ENCODE results near the gene CCR6.

The CCR6 gene

DNA sequence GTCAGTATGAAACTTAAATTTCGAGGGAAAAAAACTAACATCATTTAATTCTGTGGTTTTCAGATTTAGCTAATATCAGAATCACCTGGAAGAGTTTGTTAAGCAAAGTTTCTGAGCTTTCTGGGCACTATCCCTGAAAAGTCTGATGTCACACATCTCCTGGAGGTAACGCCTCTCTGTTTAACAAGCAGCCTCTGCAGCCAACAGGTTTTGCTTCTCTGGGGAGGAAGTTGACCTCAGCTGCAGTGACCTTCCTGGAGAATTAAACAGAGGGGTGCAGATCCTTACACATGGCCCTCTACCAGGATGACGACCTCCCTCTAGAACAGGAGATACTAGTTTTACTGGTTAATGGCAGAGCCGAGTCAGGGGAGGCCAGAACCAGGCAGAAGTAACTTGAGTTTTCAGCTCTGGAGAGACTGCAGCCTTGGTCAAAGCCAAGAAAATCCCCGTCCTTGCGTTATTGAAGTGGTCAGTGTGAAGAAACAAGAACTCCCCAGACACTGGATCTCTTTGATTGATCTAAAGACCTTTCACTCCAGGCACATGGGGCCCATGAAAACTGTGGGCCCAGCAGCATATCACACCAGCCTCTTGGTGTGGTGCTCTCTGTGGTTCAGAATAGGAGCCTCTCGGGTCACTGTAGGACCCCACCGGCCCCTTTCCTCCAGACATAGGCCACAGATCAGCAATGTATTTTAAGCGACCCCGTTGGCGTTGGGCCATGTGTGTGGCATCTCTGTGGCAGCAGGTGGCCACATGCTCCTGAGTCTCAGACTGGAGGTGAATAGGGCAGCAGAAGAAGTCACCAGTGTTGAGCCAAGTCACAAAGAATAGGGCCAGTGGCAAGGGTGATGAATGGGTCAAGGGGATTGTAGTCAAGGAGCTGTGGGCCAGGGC lies 33.4 kb upstream of the CCR6 start:
- DNase-seq (ENCODE audit: extremely low spot score) = no peak
- TF ChIP-seq, protein P1, sequence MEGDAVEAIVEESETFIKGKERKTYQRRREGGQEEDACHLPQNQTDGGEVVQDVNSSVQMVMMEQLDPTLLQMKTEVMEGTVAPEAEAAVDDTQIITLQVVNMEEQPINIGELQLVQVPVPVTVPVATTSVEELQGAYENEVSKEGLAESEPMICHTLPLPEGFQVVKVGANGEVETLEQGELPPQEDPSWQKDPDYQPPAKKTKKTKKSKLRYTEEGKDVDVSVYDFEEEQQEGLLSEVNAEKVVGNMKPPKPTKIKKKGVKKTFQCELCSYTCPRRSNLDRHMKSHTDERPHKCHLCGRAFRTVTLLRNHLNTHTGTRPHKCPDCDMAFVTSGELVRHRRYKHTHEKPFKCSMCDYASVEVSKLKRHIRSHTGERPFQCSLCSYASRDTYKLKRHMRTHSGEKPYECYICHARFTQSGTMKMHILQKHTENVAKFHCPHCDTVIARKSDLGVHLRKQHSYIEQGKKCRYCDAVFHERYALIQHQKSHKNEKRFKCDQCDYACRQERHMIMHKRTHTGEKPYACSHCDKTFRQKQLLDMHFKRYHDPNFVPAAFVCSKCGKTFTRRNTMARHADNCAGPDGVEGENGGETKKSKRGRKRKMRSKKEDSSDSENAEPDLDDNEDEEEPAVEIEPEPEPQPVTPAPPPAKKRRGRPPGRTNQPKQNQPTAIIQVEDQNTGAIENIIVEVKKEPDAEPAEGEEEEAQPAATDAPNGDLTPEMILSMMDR (IDR thresholded peaks at IDR 0.05; ENCODE audit: control extremely low read depth, extremely low read depth, low read depth, missing control alignments) = no peak
- POLR2A ChIA-PET = no interaction called here

DNA sequence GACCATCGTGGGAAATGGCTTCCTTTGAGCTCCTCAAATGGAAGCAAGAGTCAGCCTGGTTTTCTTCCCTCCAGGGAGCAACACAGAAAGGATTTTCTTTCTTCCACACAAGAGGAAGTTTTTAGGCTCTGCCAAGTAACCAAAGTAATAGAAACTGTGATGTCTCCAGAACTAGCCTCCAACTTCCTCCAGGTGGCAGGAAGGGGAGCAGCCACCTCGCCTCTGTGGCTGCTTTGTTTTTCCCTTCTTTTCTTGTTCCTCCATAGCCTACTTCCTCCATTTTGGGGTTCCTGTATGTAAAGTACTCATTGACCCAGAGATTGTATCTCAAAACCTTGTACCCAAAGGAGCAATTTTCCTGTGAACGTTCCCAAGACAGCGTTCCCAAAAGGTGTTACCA lies 32.7 kb upstream of the CCR6 start:
- DNase-seq (ENCODE audit: extremely low spot score) = no peak
- POLR2A ChIA-PET = no interaction called here

More for the DNA sequence above, 33.4 kb upstream of the CCR6 start:
- CTCF ChIA-PET = interaction anchor here (1.0 to 3.9 kb wide), 5 partner anchors 18 to 52 kb away, joined by 3 to 15 read pairs (median 7); partner anchors contain the start of gene CCR6

DNA sequence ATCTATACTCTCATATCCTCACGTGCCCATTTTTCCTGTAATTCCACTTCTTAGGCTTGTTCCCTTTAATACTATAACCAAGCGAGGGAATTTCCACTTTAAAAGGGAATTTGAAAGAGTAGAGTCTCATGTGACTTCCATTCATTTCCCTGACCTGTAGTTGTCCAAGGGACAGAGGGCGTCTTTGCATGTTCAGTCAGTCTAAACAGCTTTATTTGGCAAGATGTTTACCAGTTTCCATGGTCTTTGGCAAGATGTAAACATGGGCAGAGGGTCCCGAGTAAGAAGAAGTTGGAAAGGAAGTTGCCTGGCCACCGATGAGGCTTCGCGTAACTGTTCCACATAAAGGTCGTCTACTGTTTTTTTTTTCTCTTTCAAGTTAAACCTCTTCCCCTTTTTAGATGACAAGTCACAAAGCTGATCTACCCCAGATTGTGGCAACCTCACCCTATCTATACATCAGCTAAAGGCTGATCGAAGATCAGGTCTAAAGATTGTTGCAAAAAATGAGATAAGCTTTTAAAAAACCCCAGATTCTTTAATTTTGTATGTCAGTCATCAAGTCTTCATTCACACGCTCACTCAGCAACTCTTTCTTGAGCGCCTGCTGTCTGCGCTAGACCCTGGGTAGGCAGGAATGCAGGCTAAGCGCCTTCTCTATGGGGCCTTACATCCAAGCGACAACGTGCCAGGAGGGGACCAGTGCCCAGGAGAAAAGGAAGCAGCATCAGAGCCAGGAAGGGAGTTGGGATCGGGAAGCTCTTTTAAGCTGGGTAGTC lies 31.7 kb upstream of the CCR6 start:
- no peak for DNase-seq (ENCODE audit: extremely low spot score)

More for the DNA sequence above, 32.7 kb upstream of the CCR6 start:
- CTCF ChIA-PET = interaction anchor here (0.6 to 3.9 kb wide), 7 partner anchors 10 to 136 kb away, joined by 3 to 15 read pairs (median 5); partner anchors contain the start of gene CCR6
- TF ChIP-seq, protein P1 (IDR thresholded peaks at IDR 0.05; ENCODE audit: control extremely low read depth, extremely low read depth, low read depth, missing control alignments) = no peak

DNA sequence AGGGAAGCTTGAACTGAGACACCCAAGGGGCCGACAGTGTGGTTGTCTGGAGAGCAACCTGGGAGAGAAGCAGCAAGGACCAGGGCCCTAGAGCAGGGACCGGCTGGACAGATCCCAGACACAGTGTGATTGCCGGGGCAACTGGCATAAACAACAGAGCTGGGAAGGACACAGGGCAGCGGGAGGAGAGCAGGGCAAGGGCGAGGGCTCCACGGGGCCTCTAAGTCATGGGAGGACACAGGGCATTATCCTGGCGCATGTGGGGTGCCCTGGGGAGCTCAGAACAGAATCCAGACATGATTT lies 31.1 kb upstream of the CCR6 start:
- DNase-seq (ENCODE audit: extremely low spot score) = no peak
- ChIA-PET CTCF (interaction anchor here (0.9 to 3.9 kb wide), 7 partner anchors 11 to 138 kb away, joined by 3 to 15 read pairs (median 5); partner anchors contain the start of gene CCR6), POLR2A (interaction anchor here (0.8 to 1.0 kb wide), 2 partner anchors 33 to 44 kb away, joined by 3 to 7 read pairs; no protein-coding TSS in a partner anchor)
- TF ChIP-seq, protein P1 (IDR thresholded peaks at IDR 0.05; ENCODE audit: control extremely low read depth, extremely low read depth, low read depth, missing control alignments) = no peak

More for the DNA sequence above, 31.7 kb upstream of the CCR6 start:
- POLR2A ChIA-PET = interaction anchor here (0.8 to 1.0 kb wide), 2 partner anchors 33 to 43 kb away, joined by 3 to 7 read pairs; no protein-coding TSS in a partner anchor
- CTCF ChIA-PET = interaction anchor here (0.9 to 3.9 kb wide), 8 partner anchors 11 to 137 kb away, joined by 3 to 15 read pairs (median 4); partner anchors contain the start of gene CCR6
- TF ChIP-seq, protein P1 (IDR thresholded peaks at IDR 0.05; ENCODE audit: control extremely low read depth, extremely low read depth, low read depth, missing control alignments) = no peak

DNA sequence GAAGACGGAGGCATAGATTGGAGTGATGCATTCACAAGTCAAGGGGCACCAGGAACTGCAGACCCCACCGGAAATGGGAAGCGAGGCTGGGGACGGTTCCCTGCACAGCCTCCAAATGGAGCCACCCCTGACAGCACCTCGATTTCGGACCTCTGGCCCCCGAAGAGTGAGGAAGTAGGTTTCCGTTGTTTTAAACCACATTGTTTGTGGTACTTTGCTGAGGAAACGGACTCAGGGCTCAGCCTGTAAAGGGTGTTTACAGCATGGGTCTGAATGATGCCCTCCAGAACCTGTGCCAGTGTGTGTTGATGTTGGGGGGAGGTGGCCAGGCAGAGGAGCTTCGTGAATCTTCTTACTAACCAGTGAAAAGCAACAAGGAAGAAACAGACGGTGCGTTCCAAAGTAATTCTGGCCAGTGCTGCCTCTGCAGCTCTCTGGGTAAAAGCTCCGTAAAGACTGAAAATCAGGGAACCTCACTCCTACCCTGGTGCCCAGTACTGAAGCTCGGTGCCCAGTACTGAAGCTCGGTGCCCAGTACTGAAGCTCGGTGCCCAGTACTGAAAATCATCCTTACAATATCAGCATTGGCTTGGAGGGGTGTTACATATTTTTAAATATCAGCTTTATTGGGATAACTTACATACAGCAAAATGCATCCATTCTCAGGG lies 30.1 kb upstream of the CCR6 start:
- POLR2A ChIA-PET = interaction anchor here (1.0 to 3.5 kb wide), 2 partner anchors 21 to 30 kb away, joined by 3 to 22 read pairs; partner anchors contain the start of gene CCR6
- CTCF ChIA-PET = interaction anchor here (1.4 to 2.9 kb wide), 11 partner anchors 13 to 103 kb away, joined by 3 to 12 read pairs (median 6); partner anchors contain the start of gene CCR6
- no peak for DNase-seq (ENCODE audit: extremely low spot score)
- TF ChIP-seq, protein P1 (IDR thresholded peaks at IDR 0.05; ENCODE audit: control extremely low read depth, extremely low read depth, low read depth, missing control alignments) = no peak
